UCSD-AML1 (cell line): ENCODE measurements around the gene ATP9B.
"Not testable (repeated sequence)": the region's sequence is repeated elsewhere in the genome, so short reads cannot be mapped to it uniquely, and the experiment has no call there.

Experiments used
- DNase-seq: peaks from one replicate; lab custom pipeline; 2025; ENCODE audit not compliant: unreplicated experiment; lab: John Stamatoyannopoulos, UW

The ATP9B gene

DNA sequence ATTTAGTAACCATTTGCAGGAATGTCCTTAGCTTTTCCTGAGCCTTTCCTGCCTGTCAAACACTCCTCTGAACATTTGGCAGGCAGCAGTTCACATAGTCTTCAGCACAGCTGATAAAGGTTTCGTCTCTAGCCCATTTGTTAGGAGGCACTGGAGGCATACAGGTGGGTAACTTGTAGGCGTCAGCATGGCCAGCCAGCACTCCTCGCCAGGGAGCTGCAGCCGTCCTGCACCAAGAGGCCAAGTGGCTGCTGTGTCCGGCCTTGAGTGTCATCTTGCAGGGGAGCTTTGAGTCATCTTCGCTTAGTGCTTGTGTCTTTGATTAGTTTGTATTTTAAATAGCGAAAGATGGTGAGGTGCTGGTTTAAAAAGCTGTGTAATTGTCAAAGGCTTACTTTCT lies 206.3 kb downstream of the ATP9B start:
- no peak for DNase-seq

DNA sequence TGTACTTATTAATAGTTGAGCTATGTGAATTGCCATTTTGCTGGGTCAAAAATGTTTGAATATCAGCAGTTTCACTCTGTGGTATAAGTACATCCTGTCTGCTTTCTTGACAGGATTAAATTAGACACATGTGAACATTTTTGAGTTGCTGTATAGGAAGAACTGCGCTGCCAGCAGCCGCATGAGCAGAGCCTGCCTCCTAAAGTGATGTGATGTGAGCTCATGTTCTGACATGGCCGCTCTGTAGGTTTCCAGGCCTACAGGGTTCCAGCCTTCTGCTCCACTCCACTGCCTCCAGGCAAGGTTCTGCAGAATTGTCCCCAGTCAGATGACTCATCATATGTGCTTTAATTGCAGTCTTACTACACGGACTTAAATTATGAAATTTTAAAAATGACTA lies 206.8 kb downstream of the ATP9B start:
- DNase-seq = peak; percentile 39

DNA sequence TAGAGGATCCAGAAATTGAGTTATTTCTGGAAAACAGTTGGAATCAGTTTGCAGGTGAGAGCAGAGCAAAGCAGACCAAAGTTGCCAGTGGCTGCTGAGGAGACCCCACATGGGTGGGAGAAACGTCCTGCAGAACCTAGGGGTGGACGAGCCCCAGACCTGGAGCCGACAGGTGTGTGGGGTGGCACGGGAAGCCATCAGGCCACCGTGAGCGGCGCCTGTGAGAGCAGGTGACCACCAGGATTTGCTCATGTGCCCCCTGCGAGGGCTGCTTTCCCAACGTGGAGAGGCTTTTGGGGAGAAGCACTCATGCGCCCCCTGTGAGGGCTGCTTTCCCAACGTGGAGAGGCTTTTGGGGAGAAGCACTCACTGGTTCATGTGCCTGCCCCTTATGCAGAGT lies 209.7 kb downstream of the ATP9B start:
- no peak for DNase-seq

DNA sequence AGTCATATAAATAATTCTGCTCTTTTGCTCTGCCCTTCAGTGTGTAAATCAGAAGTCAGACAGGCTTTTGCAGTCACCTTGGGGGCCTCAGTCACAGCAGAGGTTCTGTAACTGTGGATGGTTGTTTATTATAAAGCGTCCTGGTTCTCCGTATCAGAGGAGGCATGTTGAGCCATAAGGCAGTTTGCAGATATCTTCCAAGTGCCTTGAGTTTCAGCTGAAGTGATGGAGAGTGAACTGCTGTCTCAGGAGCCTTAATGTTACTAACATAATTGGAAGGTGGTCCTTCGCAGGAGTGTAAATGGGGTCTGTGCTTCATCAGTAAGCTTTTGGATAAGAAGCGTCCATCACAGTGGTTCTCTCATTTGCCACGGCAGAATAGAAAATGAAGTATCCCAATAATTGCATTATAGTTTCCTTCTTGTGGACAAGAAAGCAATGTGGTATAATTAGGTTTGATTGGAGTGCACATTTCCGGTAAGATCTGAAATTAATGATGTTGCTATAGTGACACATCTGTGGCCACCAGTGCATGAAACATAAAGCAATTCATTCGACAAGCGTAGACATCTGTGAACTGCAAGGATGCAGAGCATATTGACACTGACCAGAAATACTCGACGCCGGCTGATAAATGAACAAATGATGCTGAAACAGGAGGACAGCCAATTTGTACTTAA lies 214.1 kb downstream of the ATP9B start:
- DNase-seq = no peak

GRCh38 chr18:79283929-79284328 lies 214.7 kb downstream of the ATP9B start:
- DNase-seq = no peak

DNA sequence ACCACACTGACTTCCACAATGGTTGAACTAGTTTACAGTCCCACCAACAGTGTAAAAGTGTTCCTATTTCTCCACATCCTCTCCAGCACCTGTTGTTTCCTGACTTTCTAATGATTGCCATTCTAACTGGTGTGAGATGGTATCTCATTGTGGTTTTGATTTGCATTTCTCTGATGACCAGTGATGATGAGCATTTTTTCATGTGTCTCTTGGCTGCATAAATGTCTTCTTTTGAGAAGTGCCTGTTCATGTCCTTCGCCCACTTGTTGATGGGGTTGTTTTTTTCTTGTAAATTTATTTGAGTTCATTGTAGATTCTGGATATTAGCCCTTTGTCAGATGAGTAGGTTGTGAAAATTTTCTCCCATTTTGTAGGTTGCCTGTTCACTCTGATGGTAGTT lies 216.0 kb downstream of the ATP9B start:
- not testable (repeated sequence) for DNase-seq

DNA sequence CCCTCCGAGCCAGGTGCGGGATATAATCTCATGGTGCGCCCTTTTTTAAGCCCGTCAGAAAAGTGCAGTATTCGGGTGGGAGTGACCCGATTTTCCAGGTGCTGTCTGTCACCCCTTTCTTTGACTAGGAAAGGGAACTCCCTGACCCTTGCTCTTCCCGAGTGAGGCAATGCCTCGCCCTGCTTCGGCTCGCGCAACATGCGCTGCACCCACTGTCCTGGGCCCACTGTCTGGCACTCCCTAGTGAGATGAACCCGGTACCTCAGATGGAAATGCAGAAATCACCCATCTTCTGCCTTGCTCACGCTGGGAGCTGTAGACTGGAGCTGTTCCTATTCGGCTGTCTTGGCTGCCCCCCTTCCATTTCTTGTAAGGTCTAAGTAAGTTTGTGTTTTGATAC lies 221.2 kb downstream of the ATP9B start:
- not testable (repeated sequence) for DNase-seq

DNA sequence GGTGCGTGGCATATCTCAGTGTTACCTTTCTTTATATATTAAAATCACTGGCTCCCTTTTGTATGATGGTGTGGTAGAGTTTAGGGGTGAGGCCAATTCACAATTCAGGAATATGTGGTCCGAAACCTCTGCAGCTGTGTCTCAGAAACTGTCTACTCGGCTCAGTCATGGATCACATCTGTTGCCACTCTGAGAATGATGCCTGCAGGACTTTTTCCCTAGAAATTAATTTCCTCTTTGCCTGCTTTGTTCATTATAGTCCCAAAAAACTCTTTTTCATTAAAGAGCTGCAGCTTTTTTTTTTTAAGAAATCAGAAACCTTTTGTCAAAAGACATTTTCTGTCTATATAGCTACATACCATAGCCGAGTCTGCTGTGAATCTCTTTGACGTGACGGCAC lies 221.7 kb downstream of the ATP9B start:
- DNase-seq = no peak

- no peak for DNase-seq
Measured at GRCh38 chr18:79294235-79294634, 225.0 kb downstream of the ATP9B start.

- DNase-seq = no peak
Measured at GRCh38 chr18:79299272-79299671, 230.1 kb downstream of the ATP9B start.

GRCh38 chr18:79299711-79300110 lies 230.5 kb downstream of the ATP9B start:
- no peak for DNase-seq

DNA sequence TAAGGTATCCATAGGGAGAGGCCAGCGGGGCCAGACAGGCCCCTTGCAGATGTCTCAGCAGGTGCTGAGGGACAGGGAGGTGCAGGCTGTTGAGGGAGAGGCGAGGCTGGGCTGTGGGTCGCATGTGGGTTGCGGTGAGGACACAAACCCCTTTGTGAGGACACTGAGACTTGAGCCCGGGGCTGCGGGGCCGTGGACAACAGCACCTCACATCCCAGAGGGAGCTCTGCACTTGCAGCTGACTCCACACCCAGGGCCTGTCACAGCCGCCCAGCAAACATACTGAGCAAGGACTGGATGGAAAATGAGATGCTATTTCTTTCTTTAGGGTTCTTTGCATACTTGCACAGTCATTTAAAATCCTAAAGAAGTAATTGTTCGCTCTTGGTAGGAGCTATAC lies 231.2 kb downstream of the ATP9B start:
- DNase-seq = no peak

- no peak for DNase-seq
Measured at GRCh38 chr18:79302120-79302519, 232.9 kb downstream of the ATP9B start.

DNA sequence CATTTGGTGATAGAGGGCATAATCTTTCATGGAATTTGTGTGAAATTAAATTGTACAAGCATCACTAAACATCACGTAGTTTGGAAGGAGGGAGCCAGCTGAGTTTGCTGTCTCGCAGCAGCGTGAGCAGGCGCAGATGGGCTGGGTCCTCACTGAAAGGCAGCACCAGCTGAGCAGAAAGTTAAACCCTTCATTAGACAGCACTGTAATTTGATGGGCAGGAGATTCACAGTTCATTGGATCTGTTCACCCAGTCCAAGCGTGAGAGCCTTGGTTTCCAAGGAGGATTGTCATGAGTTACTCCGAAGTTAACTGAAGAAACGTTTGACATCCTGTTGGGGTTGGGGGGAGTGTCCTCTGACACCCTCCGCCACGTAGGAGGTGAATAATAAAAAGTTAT lies 236.7 kb downstream of the ATP9B start:
- no peak for DNase-seq

DNA sequence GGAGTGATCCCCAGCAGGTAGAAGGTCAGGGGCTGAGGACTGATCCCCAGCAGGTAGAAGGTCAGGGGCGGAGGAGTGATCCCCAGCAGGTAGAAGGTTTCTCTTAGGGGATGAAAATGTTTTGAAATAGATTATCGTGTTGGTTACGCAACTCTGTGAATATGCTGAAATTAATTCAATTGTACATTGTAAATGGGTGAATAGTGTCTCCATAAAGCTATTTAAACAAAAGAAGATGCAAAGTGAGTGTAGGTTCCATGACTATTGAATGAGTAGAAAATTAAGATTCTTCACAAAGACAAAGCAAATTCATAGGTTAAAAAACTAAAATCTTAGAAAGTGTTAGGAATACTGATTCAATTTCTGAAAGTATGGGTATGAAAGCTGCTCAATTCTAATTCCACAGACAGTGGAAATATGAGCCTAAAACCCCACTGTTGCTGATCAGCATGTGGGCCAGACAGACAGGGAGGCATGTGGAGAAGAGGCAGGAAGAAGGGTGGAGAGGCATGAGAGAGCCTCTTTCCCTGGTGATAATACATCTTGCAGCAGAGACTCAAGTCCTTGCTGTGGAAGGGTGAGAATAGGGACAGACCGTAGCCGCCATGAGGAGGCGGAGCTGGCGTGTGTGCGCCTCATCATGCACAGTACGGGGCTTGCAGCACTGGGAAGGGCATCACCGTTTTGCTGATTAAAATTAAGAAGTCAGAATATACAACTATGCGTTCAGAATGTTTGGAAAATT lies 240.6 kb downstream of the ATP9B start:
- no peak for DNase-seq

DNA sequence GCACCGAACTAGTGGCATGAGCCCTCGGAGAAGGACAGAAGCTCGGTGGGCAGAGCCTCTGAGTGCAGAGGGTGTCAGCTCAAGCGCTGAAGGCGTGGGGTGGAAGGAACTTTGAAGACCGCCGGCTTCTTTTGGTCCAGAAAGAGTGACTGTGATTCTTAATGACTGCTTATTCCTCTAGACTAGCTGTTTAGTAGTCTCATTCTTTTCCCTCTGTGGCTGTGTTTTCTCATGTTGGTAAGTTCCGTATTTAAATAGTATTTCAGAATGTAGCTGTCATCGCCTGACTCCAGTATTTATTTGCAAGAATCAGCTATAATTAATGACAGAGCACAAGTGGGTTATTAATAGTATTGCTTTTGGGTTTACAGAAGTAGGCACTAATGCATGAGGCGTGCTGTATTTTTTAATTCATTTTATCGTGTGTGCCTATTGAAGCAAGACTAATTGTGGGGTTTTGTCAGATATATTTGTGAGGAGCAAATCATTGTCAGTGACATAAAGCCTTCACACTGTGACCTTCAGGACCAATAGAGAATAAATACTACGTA lies 245.7 kb downstream of the ATP9B start:
- DNase-seq = no peak

GRCh38 chr18:79315596-79315995 lies 246.4 kb downstream of the ATP9B start:
- DNase-seq = no peak

DNA sequence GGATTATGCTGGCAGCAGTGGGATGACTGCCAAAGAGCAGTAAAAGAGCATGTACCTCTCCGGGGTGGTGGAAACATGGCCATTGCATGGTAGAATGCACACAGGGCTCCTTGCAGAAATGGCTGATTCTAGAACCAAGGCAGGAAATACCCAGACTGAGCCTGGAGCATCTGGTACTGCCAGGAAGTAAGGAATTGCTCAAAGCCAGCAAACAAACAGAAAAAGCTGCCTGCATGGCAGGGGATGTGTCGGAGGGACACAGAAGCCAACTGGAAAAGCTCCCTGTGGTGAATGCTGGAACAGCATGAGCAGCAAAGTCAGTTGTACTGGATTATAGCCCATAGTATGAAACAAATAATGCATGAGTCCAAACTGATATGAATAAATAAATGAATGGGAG lies 248.5 kb downstream of the ATP9B start:
- DNase-seq = no peak

GRCh38 chr18:79318142-79318673 lies 249.0 kb downstream of the ATP9B start:
- no peak for DNase-seq

GRCh38 chr18:79320216-79320850 lies 251.1 kb downstream of the ATP9B start:
- no peak for DNase-seq

DNA sequence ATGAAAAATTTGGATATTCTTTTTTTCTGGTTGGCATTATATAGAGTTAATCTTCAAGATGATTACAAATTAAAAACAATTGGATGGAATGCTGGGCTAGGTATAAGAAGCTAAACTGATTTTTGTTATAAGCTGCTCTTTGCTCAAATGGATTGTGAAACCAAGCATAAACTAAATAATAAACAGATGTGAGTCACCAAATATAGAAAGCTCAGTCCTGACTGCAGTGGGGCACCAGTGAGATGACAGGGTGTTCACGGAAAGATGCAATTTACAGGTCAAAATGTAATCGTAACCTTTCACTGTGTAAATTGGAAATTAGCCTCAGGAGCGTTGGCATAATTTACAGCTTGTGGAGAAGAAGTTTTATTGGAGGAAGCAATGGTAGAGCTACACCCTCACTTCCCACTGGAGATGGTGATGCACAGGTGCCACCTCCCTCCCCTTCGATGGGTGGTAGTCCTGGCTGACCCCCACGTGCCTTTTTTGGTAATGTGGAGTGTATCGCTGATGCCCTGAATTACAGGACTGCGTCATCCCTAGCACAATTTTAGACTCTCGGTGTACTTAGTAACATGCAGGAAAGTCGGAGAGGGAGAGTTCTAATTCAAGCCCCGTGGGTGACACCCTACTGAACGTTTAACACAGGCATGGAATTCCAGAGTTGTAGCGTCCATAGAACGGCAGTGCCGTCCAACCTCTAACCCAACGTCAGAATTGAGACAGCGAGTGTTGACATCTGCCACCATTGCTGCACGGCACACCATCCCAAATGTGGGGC lies 252.6 kb downstream of the ATP9B start:
- DNase-seq = no peak
